ENCODE measurements around the gene GRAP.

- no peak for TF ChIP-seq CTCF (IDR thresholded peaks at IDR 0.05; ENCODE audit: low read length)
- TF ChIP-seq EZH2 (IDR thresholded peaks at IDR 0.05; ENCODE audit: borderline replicate concordance, low read length): no peak
These were observed 49.0 kb downstream of the GRAP start for GRCh38 chr17:18997650-18998196.

Data from OCI-LY1 (cell line).